ENCODE results near the gene PCBP3.

Gene PCBP3

DNA sequence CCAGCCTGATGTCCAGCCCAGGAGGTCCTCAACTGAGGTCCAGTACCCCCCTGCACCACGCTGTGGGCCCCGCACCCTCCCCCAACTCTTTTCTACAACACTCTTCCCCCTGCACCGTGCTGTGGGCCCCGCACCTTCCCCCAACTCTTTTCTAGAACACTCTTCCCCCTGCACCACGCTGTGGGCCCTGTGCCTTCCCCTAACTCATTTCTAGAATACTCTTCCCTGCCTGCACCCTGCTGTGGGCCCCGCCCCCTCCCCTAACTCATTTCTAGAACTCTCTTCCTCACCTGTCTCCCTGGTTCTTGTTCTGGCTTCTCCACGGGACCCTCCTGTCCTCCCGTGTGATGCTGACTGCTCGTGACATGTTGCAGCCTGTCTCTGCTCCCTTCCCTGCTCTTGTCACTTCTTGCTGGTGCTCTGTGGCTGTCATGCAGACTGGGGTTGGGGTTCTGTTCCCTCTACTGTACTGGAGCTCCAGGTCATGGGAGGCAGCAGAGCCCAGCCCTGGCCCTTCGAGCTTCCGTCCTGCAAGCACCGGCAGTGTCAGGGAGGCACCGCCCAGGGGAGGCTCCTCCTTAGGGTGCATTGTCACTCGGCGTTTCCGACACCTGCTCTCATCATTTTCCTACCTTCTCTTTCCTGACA is 177.9 kb downstream of the PCBP3 start:
- peaks cover 16% of the 10 kb centered on the region for H3K27me3 Mint-ChIP-seq
- DNase-seq, result peak; percentile 29
- H3K27ac Mint-ChIP-seq, result no peak overlapping the region
- peaks cover 12% of the 10 kb centered on the region for H3K36me3 Mint-ChIP-seq (ENCODE audit: low read depth)
- peaks cover 2% of the 10 kb centered on the region for H3K9me3 Mint-ChIP-seq
- no peak overlapping the region for H3K4me3 Mint-ChIP-seq
- peaks cover 52% of the 10 kb centered on the region for H3K4me1 Mint-ChIP-seq (ENCODE audit: low read depth)

GRCh38 chr21:45821998-45822397 is 178.5 kb downstream of the PCBP3 start:
- Mint-ChIP-seq H3K4me1 (ENCODE audit: low read depth) (peaks cover 52% of the 10 kb centered on the region), H3K36me3 (ENCODE audit: low read depth) (peaks cover 11% of the 10 kb centered on the region)
- DNase-seq, result peak; percentile 14

DNA sequence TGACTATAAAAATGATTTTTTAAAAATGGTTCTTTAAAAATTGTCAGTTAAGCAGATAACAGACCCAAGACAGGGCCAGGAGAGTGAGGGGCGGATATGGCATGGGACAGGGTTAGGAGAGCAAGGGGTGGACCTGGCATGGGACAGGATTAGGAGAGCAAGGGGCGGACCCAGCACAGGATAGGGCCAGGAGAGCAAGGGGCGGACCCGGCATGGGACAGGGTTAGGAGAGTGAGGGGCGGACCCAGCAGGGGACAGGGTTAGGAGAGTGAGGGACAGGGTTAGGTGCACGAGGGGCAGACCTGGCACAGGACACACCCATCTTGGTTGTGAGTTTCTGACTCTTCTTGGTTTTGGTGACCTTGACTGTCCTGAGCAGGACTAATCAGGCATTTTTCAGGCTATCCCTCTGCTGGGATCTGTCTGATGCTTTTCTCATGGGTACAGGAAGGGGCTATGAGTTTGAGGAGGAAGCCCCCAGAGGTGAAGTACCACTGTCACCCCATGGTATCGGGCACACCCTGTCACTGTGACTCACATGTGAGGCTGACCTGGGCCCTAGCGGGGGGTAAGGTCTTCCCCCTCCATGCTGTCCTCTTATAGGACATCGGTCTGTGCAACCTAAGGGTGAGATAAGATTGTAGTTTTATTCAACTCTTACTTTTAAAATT is 179.0 kb downstream of the PCBP3 start:
- Mint-ChIP-seq H3K27ac (no peak overlapping the region), H3K9me3 (peaks cover 2% of the 10 kb centered on the region), H3K27me3 (peaks cover 16% of the 10 kb centered on the region), H3K4me3 (no peak overlapping the region), H3K36me3 (ENCODE audit: low read depth) (peaks cover 6% of the 10 kb centered on the region), H3K4me1 (ENCODE audit: low read depth) (peaks cover 52% of the 10 kb centered on the region)
- peak; percentile 18 for DNase-seq

More at GRCh38 chr21:45821998-45822397, 178.5 kb downstream of the PCBP3 start:
- Mint-ChIP-seq H3K27ac (no peak overlapping the region), H3K27me3 (peaks cover 16% of the 10 kb centered on the region), H3K4me3 (no peak overlapping the region), H3K9me3 (peaks cover 2% of the 10 kb centered on the region)

DNA sequence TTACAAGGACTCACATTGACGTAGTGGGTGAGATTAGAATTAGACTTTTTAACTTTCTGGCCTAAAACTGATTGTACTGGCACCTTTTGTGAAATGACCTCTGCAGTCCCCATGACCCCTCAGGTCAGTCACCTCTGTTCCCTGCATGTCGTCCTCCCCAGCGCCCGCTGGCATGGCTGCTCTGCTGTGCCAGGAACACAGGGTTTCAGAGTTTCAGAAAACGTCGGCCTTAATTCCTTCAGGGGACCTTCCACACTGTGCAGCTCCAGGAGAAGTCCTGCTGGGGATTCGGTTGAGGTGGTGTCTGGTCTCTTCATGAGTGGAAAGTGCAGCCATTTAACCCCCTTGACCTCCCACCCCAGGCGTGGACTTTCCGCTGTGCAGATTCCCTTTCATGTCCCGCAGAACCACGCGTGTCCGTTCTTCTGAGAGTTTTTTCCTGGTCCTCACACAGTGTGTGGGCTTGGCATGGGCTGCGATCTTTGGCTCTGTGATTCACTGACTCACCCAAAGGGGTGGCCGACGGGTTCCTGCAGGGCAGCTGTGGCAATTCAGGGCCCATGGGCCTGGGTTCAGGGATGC is 179.7 kb downstream of the PCBP3 start:
- Mint-ChIP-seq H3K27ac (no peak overlapping the region), H3K36me3 (ENCODE audit: low read depth) (peaks cover 3% of the 10 kb centered on the region), H3K4me3 (no peak overlapping the region), H3K4me1 (ENCODE audit: low read depth) (peaks cover 51% of the 10 kb centered on the region), H3K9me3 (peaks cover 2% of the 10 kb centered on the region), H3K27me3 (peaks cover 16% of the 10 kb centered on the region)
- peak; percentile 12 for DNase-seq

- H3K27ac Mint-ChIP-seq, result no peak overlapping the region
- peaks cover 16% of the 10 kb centered on the region for H3K27me3 Mint-ChIP-seq
- no peaks in the 10 kb centered on the region for H3K9me3 Mint-ChIP-seq
- no peaks in the 10 kb centered on the region for H3K36me3 Mint-ChIP-seq (ENCODE audit: low read depth)
- H3K4me3 Mint-ChIP-seq, result no peak overlapping the region
- DNase-seq, result peak; percentile 24
- H3K4me1 Mint-ChIP-seq (ENCODE audit: low read depth), result peaks cover 36% of the 10 kb centered on the region
These were observed 181.2 kb downstream of the PCBP3 start for GRCh38 chr21:45824546-45825215.

- no peak overlapping the region for H3K4me3 Mint-ChIP-seq
These were observed 181.7 kb downstream of the PCBP3 start for GRCh38 chr21:45825219-45825618.

DNA sequence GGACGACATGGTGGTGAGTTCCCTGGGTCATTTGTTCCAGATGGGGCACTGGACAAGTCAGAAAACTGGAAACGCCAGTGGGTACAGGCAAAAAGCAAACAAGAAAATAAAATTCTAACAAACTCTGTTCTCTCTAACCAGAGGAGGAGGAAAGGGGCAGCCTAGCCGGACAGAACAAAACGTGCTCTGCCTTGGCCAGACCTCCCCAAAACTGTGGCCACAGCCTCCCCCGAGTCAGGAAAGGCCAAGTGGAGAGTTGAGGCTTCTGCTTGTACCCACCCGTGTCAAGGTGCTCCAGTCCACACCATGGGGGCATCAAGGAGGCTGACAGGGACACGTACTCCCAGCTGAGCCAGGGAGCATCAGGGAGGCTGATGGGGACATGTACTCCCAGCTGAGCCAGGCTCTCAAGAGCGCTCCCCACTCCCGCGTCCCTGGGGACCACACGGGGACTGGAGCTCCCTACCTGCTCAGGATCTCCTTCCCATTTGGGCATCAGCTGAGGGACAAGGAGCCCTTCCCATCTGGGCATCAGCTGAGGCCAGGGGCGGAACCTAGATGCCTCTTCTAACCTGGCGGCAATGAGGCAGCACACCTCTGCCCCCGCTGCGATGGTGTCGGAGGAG is 183.3 kb downstream of the PCBP3 start:
- Mint-ChIP-seq H3K9me3 (no peaks in the 10 kb centered on the region), H3K36me3 (ENCODE audit: low read depth) (no peaks in the 10 kb centered on the region), H3K4me1 (ENCODE audit: low read depth) (peaks cover 15% of the 10 kb centered on the region), H3K27me3 (peaks cover 10% of the 10 kb centered on the region), H3K4me3 (no peak overlapping the region), H3K27ac (no peak overlapping the region)
- DNase-seq, result peak; percentile 30

More at GRCh38 chr21:45825219-45825618, 181.7 kb downstream of the PCBP3 start:
- H3K27ac Mint-ChIP-seq, result no peak overlapping the region
- H3K36me3 Mint-ChIP-seq (ENCODE audit: low read depth), result no peaks in the 10 kb centered on the region
- H3K27me3 Mint-ChIP-seq, result peaks cover 16% of the 10 kb centered on the region
- peak; percentile 20 for DNase-seq
- no peaks in the 10 kb centered on the region for H3K9me3 Mint-ChIP-seq
- peaks cover 30% of the 10 kb centered on the region for H3K4me1 Mint-ChIP-seq (ENCODE audit: low read depth)

DNA sequence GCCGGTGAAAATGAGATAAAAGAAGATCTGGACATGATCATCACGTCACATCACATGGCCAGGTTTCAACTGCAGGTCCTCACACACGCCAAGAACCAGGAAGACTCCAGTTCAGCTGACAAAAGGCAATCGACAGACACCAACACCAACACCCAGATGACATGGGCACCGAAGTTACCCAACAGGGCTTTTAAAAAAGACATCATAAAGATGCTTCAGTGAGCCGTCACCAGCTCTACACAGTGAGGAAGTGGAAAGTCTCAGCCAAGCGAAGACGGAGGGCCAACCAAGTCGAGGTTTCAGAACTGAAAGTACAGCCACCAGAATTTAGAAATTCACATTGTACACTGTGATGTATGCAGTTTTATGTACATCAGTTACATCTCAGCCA is 183.8 kb downstream of the PCBP3 start:
- no peaks in the 10 kb centered on the region for H3K36me3 Mint-ChIP-seq (ENCODE audit: low read depth)
- no peak overlapping the region for H3K4me3 Mint-ChIP-seq
- peaks cover 17% of the 10 kb centered on the region for H3K4me1 Mint-ChIP-seq (ENCODE audit: low read depth)
- peaks cover 9% of the 10 kb centered on the region for H3K27me3 Mint-ChIP-seq
- DNase-seq, result peak; percentile 36
- H3K27ac Mint-ChIP-seq, result peak overlapping the region; percentile 30
- H3K9me3 Mint-ChIP-seq, result no peaks in the 10 kb centered on the region

- Mint-ChIP-seq H3K4me3 (no peak overlapping the region), H3K4me1 (ENCODE audit: low read depth) (peaks cover 23% of the 10 kb centered on the region), H3K9me3 (no peaks in the 10 kb centered on the region), H3K36me3 (ENCODE audit: low read depth) (no peaks in the 10 kb centered on the region), H3K27ac (no peak overlapping the region), H3K27me3 (peaks cover 6% of the 10 kb centered on the region)
- DNase-seq, result peak; percentile 26
These were observed 184.5 kb downstream of the PCBP3 start for GRCh38 chr21:45827881-45828579.

DNA sequence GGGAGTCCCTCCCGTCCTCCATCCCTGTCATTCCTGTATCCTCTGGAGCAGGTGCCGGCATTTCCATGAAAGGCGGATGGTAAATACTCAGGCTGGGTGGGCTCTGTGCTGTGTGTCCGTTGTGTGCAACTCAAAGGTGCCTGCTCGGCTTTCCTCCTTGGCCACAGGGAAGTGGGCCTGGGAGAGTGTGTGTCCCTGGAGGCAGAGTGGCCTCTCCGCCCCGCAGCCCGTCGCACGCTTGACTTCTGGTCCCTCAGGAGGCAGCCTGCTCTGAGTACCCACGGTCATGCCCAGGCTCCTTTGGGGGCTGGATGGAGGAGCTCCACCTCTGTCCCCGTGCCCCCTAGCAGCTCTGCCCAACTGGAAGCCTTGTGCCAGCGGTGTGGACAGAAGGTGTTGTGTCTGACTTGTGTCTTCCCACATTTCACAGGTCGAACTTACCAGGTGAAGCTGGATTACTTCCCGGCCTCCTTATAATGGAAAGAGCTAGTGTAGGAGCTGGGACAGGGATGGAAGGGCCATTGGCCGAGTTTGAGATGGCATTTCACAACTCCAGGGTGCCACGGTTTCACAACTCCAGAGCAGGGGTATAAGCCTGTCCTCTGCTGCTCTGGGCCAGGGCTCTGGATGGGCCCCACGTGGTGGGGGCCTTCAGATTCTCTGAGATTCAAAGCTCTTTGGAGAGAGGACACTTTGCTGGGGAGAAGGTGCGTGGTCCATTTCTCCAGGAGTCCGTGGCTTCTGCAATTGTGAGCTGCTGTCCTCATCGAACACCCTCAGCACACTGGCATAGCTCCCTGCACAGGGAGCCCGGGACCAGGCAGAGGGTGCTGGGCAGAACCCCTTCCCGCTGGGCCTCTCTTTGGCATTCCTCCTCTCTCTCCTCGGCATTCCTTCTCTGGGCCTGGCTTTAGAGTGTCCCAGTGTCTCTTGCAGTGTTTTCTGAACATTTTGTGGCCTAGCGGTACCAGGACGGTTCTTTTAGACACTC is 185.3 kb downstream of the PCBP3 start:
- Mint-ChIP-seq H3K27ac (no peak overlapping the region), H3K4me3 (no peak overlapping the region), H3K36me3 (ENCODE audit: low read depth) (no peaks in the 10 kb centered on the region), H3K9me3 (no peaks in the 10 kb centered on the region), H3K27me3 (peaks cover 6% of the 10 kb centered on the region), H3K4me1 (ENCODE audit: low read depth) (peaks cover 23% of the 10 kb centered on the region)
- peak; percentile 26 for DNase-seq

GRCh38 chr21:45829668-45830067 is 186.1 kb downstream of the PCBP3 start:
- Mint-ChIP-seq H3K27me3 (peaks cover 6% of the 10 kb centered on the region), H3K27ac (no peak overlapping the region)

GRCh38 chr21:45830221-45830640 is 186.7 kb downstream of the PCBP3 start:
- Mint-ChIP-seq H3K36me3 (ENCODE audit: low read depth) (no peaks in the 10 kb centered on the region), H3K27me3 (peaks cover 3% of the 10 kb centered on the region), H3K9me3 (no peaks in the 10 kb centered on the region), H3K4me1 (ENCODE audit: low read depth) (peaks cover 23% of the 10 kb centered on the region), H3K27ac (no peak overlapping the region), H3K4me3 (no peak overlapping the region)
- no peak for DNase-seq

More at GRCh38 chr21:45829668-45830067, 186.1 kb downstream of the PCBP3 start:
- peaks cover 23% of the 10 kb centered on the region for H3K4me1 Mint-ChIP-seq (ENCODE audit: low read depth)
- no peaks in the 10 kb centered on the region for H3K9me3 Mint-ChIP-seq
- peak; percentile 25 for DNase-seq
- H3K4me3 Mint-ChIP-seq, result no peak overlapping the region
- no peaks in the 10 kb centered on the region for H3K36me3 Mint-ChIP-seq (ENCODE audit: low read depth)

Data from activated T-cell treated with anti-CD3 and anti-CD28 coated beads, Interleukin-2, amount 50 U/mL, for 24 hours (primary cell).